NB4 (cell line): ENCODE results near the gene LONRF3.

Experiments
- DNase-seq: peaks from one replicate; pipeline ENCODE4 v3.0.0; 2010; ENCODE audit warnings: low read depth
- H3K4me3 ChIP-seq: one replicate; pipeline ENCODE4 v1.5.1; 2011; ENCODE audit warnings: mild to moderate bottlenecking, low read depth, low read length, moderate library complexity
- MYC ChIP-seq: IDR thresholded peaks from 2 replicates; pipeline ENCODE4 v1.6.1; 2011; ENCODE audit warnings: low read depth, low read length
- POLR2A ChIP-seq: IDR thresholded peaks from 2 replicates; pipeline ENCODE4 v1.6.1; 2011; ENCODE audit warnings: mild to moderate bottlenecking; ENCODE audit not compliant: insufficient read length; ENCODE audit errors: extremely low read depth
- TF ChIP-seq, protein P1 (sequence below): IDR thresholded peaks from 2 replicates; pipeline ENCODE4 v1.6.1; 2011; ENCODE audit warnings: low read depth, low read length
- TF ChIP-seq, protein P2 (sequence below): IDR thresholded peaks from one replicate; pipeline ENCODE4 v1.5.1; 2012; ENCODE audit warnings: low read depth, low read length

LONRF3 gene

DNA sequence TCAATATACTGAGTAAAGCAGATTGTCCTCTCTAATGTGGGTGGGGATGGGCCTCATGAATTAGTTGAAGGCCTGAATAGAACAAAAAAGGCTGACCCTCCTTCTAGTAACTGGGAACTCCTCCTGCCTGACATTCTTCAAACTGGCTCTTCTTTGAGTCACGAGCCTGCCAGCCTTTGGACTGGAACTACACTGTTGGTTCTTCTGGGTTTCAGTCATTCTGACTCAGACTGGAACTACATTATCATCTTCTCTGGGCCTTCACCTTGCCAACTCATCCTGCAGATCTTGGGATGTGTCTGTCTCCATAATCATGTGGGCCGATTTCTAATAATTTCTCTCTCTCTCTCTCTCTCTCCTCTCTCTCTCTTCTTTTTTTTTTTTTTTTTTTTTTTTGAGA is 71.5 kb downstream of the LONRF3 start:
- H3K4me3 ChIP-seq = no peak overlapping the region
- DNase-seq = no peak
- TF ChIP-seq, protein P1, sequence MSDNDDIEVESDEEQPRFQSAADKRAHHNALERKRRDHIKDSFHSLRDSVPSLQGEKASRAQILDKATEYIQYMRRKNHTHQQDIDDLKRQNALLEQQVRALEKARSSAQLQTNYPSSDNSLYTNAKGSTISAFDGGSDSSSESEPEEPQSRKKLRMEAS = no peak
- TF ChIP-seq POLR2A = no peak
- TF ChIP-seq, protein P2, sequence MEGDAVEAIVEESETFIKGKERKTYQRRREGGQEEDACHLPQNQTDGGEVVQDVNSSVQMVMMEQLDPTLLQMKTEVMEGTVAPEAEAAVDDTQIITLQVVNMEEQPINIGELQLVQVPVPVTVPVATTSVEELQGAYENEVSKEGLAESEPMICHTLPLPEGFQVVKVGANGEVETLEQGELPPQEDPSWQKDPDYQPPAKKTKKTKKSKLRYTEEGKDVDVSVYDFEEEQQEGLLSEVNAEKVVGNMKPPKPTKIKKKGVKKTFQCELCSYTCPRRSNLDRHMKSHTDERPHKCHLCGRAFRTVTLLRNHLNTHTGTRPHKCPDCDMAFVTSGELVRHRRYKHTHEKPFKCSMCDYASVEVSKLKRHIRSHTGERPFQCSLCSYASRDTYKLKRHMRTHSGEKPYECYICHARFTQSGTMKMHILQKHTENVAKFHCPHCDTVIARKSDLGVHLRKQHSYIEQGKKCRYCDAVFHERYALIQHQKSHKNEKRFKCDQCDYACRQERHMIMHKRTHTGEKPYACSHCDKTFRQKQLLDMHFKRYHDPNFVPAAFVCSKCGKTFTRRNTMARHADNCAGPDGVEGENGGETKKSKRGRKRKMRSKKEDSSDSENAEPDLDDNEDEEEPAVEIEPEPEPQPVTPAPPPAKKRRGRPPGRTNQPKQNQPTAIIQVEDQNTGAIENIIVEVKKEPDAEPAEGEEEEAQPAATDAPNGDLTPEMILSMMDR = no peak
- TF ChIP-seq MYC = no peak

DNA sequence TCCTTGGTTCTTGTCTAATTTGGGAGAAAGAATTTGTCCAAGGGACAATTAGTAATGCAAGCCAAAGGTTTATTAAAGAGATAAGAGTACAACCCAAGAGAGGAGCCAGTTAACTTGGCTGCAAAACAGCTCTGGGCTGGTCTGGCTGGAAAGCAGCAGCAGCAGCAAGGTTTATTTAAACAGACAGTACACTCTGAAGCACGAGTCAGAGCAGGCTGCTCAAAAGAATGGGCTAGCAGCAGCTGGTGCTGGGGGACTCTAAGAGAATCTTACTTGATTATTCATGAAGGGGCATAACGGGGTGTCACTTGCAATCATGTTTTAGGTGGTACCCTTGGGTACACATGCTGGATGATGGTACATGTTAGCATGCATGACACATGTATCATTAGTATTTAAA is 81.3 kb downstream of the LONRF3 start:
- no peak overlapping the region for H3K4me3 ChIP-seq
- no peak for TF ChIP-seq MYC
- TF ChIP-seq, protein P1 = no peak
- no peak for DNase-seq

DNA sequence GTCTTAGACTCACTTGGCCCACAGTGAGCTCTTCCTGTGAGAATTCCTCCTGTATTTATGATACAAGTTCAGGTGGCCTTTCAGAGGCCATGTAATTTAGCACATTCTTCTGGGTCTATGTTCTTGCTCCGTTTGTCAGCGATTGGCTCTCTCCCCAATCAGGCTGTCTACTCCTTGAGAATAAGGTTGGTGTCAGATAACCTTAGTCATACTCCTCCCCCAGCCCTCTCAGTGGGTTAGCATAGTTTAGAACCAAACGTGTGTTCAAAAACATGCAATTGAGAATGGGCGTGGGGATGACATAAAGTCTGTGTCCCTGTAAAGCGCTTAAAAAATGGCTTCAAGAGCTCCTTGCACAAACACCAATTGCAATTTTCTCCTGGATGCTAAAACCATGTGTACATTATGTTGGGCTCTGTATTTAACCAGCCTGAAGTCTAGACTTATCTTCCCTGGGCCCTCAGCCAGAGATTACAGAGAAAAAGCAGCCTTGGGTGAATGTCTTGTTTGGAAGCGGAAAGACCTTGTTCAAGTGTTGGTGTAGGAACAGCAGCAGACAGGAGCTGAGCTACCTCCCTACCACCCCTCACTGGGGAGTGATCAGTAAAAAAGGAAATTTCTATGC is 88.4 kb downstream of the LONRF3 start:
- TF ChIP-seq, protein P2 = no peak
- TF ChIP-seq, protein P1 = no peak
- TF ChIP-seq POLR2A (no peak), MYC (no peak)
- no peak for DNase-seq
- H3K4me3 ChIP-seq = no peak overlapping the region

DNA sequence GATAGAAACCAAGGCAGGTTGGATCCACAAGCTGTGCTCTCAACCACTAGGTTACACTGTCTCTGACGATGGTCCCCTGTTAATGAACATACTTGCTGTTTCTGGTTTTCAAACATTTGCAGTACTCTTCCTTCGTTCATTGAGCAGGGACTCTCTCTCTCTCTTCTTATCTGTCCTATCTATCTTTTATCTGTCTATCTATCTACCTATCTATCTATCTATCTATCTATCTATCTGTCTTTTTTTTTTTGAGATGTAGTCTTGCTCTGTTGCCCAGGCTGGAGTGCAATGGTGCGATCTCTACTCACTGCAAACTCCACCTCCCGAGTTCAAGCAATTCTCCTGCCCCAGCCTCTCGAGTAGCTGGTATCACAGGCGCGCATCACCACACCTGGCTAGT is 89.0 kb downstream of the LONRF3 start:
- TF ChIP-seq POLR2A (no peak), MYC (no peak)
- TF ChIP-seq, protein P2 = no peak
- TF ChIP-seq, protein P1 = no peak

DNA sequence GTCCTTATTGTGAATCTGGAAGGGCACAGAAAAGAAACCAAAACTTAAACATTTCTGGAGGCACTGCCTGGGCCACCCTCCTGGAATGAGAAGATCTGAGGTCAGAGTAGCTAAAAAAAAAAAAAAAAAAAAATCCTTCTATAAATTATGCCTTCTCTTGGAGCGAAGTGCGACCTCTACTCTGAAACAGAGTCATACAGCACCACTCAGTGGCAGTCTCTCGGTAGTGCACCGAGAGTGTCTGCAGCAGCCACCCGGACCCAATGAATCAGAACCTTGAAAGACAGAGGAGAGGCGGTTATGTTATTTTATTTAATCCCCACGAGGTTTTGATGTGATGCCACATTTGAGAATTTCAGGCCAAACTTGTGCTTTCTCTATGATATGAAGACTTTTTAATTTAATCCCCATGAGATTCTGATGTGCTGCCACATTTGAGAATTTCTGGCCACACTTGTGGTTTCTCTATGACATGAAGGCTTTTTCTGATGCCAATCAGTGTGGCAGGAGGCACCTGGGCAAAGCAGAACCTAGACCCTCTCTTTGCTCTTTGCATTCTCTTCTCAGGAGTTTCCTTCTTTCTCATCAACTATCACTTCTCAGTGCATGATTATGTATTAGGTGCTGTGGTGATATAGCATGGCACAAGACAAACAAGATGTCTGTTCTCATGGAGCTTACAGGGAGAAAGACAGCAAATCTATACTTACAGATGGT is 92.8 kb downstream of the LONRF3 start:
- H3K4me3 ChIP-seq = no peak overlapping the region
- peak; percentile 46 for DNase-seq
- TF ChIP-seq, protein P2 = peak; percentile 56
- TF ChIP-seq MYC = no peak

More for the DNA sequence above, 89.0 kb downstream of the LONRF3 start:
- no peak overlapping the region for H3K4me3 ChIP-seq
- DNase-seq = no peak
